H9 (cell line): ENCODE results near the gene BRINP2. TPM values are rescaled to one million over a fixed set of nuclear protein-coding genes. Genes with fewer than 3 reads are reported as not detected.

Experiments used
- DNase-seq: peaks from one replicate; pipeline ENCODE4 v3.0.0-alpha.2; 2017
- H2AFZ ChIP-seq: one replicate; pipeline ENCODE4 v1.6.1; 2013; ENCODE audit warnings: mild to moderate bottlenecking, low read length, control low read depth, moderate library complexity
- H2AK5ac ChIP-seq: 2 replicates; pipeline ENCODE4 v1.6.1; 2013; ENCODE audit warnings: low read length, control low read depth, mixed read lengths; ENCODE audit not compliant: insufficient read length
- H2BK120ac ChIP-seq: one replicate; pipeline ENCODE4 v1.6.1; 2013; ENCODE audit warnings: low read depth, mild to moderate bottlenecking, low read length, control low read depth, inconsistent platforms; ENCODE audit not compliant: poor library complexity, severe bottlenecking
- H2BK12ac ChIP-seq: 2 replicates; pipeline ENCODE4 v1.6.1; 2013; ENCODE audit warnings: low read length, control low read depth, mixed read lengths, low read depth; ENCODE audit not compliant: insufficient read length
- H2BK15ac ChIP-seq: 2 replicates; pipeline ENCODE4 v1.6.1; 2013; ENCODE audit warnings: low read depth, low read length, control low read depth
- H2BK20ac ChIP-seq: one replicate; pipeline ENCODE4 v1.6.1; 2013; ENCODE audit warnings: low read depth, mild to moderate bottlenecking, low read length, control low read depth, inconsistent platforms; ENCODE audit not compliant: poor library complexity, severe bottlenecking
- H2BK5ac ChIP-seq: 2 replicates; pipeline ENCODE4 v1.6.1; 2013; ENCODE audit warnings: low read length, control low read depth, mixed read lengths; ENCODE audit not compliant: insufficient read length
- H3K14ac ChIP-seq: 2 replicates; pipeline ENCODE4 v1.6.1; 2013; ENCODE audit warnings: low read length, control low read depth; ENCODE audit not compliant: insufficient read depth
- H3K18ac ChIP-seq: 2 replicates; pipeline ENCODE4 v1.6.1; 2013; ENCODE audit warnings: low read depth, mild to moderate bottlenecking, mixed read lengths, low read length, control low read depth; ENCODE audit not compliant: insufficient read length
- H3K23ac ChIP-seq: 2 replicates; pipeline ENCODE4 v1.6.1; 2013; ENCODE audit warnings: low read length, control low read depth, mixed read lengths, low read depth; ENCODE audit not compliant: insufficient read length
- H3K23me2 ChIP-seq: 2 replicates; pipeline ENCODE4 v1.6.1; 2013; ENCODE audit warnings: low read depth, mild to moderate bottlenecking, mixed read lengths, low read length, control low read depth; ENCODE audit not compliant: insufficient read length, poor library complexity, severe bottlenecking
- H3K27ac ChIP-seq: 2 replicates; pipeline ENCODE4 v1.5.1; 2013; ENCODE audit warnings: low read length, control low read depth, mixed read lengths, low read depth; ENCODE audit not compliant: insufficient read length
- H3K27me3 ChIP-seq: 2 replicates; pipeline ENCODE4 v1.6.1; 2013; ENCODE audit warnings: low read length, control low read depth, inconsistent platforms; ENCODE audit not compliant: insufficient read depth
- H3K4ac ChIP-seq: 2 replicates; pipeline ENCODE4 v1.6.1; 2013; ENCODE audit warnings: low read depth, mild to moderate bottlenecking, control low read depth, inconsistent platforms, low read length, moderate library complexity
- H3K4me1 ChIP-seq: 2 replicates; pipeline ENCODE4 v1.6.1; 2013; ENCODE audit warnings: low read length, control low read depth, inconsistent platforms; ENCODE audit not compliant: insufficient read depth
- H3K4me2 ChIP-seq: 2 replicates; pipeline ENCODE4 v1.6.1; 2013; ENCODE audit warnings: low read length, control low read depth, mixed read lengths; ENCODE audit not compliant: insufficient read length, insufficient read depth
- H3K56ac ChIP-seq: 2 replicates; pipeline ENCODE4 v1.6.1; 2013; ENCODE audit warnings: low read depth, mild to moderate bottlenecking, mixed read lengths, low read length, control low read depth; ENCODE audit not compliant: insufficient read length
- H3K79me1 ChIP-seq: 2 replicates; pipeline ENCODE4 v1.6.1; 2013; ENCODE audit warnings: low read depth, mild to moderate bottlenecking, moderate library complexity, low read length, control low read depth, inconsistent platforms; ENCODE audit not compliant: insufficient read depth, poor library complexity, severe bottlenecking
- H3K79me2 ChIP-seq: 2 replicates; pipeline ENCODE4 v1.6.1; 2013; ENCODE audit warnings: low read length, control low read depth, inconsistent platforms; ENCODE audit not compliant: insufficient read depth
- H3K9ac ChIP-seq: 2 replicates; pipeline ENCODE4 v1.6.1; 2013; ENCODE audit warnings: low read length, control low read depth, mixed read lengths; ENCODE audit not compliant: insufficient read length; ENCODE audit errors: extremely low read depth
- H3K9me3 ChIP-seq: one replicate; pipeline ENCODE4 v1.6.1; 2013; ENCODE audit warnings: low read depth, low read length, inconsistent platforms; ENCODE audit not compliant: control insufficient read depth
- H3T11ph ChIP-seq: one replicate; pipeline ENCODE4 v1.6.1; 2013; ENCODE audit warnings: mild to moderate bottlenecking, low read length, control low read depth, inconsistent platforms
- H4K20me1 ChIP-seq: one replicate; pipeline ENCODE4 v1.6.1; 2013; ENCODE audit not compliant: control insufficient read depth, insufficient read length, insufficient read depth
- H4K5ac ChIP-seq: 2 replicates; pipeline ENCODE4 v1.6.1; 2013; ENCODE audit warnings: low read depth, mild to moderate bottlenecking, mixed read lengths, low read length, control low read depth; ENCODE audit not compliant: insufficient read length
- H4K8ac ChIP-seq: replicated peaks from 2 replicates; pipeline ENCODE4 v1.6.1; 2013; ENCODE audit warnings: low read length, control low read depth, mixed read lengths, low read depth; ENCODE audit not compliant: insufficient read length
- H4K91ac ChIP-seq: 2 replicates; pipeline ENCODE4 v1.6.1; 2013; ENCODE audit warnings: low read depth, mild to moderate bottlenecking, moderate library complexity, mixed read lengths, low read length, control low read depth; ENCODE audit not compliant: insufficient read length
- H3K27ac Mint-ChIP-seq, 3 experiments: 2 replicates in 2 of 3; 3 replicates in 1 of 3; pipeline ENCODE4 v1.8.0; 2020 to 2021; ENCODE audit warnings: mixed read lengths in 3 of 3, mild to moderate bottlenecking in 1 of 3, moderate library complexity in 1 of 3
- H3K27me3 Mint-ChIP-seq: 2 replicates; pipeline ENCODE4 v1.8.0; 2021; ENCODE audit warnings: low read depth, mild to moderate bottlenecking, moderate library complexity, mixed read lengths
- H3K36me3 Mint-ChIP-seq, 3 experiments: 2 replicates in 2 of 3; 3 replicates in 1 of 3; pipeline ENCODE4 v1.8.0; 2020 to 2021; ENCODE audit warnings: low read depth in 3 of 3, mixed read lengths in 3 of 3; ENCODE audit not compliant: insufficient read depth in 1 of 3
- H3K4me1 Mint-ChIP-seq, 2 experiments: 2 replicates each; pipeline ENCODE4 v1.8.0; 2020; ENCODE audit warnings: mixed read lengths in 2 of 2
- H3K4me3 Mint-ChIP-seq, 2 experiments: 2 replicates in 1 of 2; 3 replicates in 1 of 2; pipeline ENCODE4 v1.8.0; 2020 to 2021; ENCODE audit warnings: mild to moderate bottlenecking in 2 of 2, mixed read lengths in 2 of 2, moderate library complexity in 1 of 2
- H3K9me3 Mint-ChIP-seq, 2 experiments: 2 replicates in 1 of 2; 3 replicates in 1 of 2; pipeline ENCODE4 v1.8.0; 2020; ENCODE audit warnings: mild to moderate bottlenecking in 2 of 2, mixed read lengths in 2 of 2, moderate library complexity in 1 of 2
- WGBS: extraction: QIAGEN DNeasy Blood & Tissue Kit; methylation state at CpG from one replicate; pipeline ENCODE4 v1.1.7; 2013; ENCODE audit warnings: missing lambda C conversion rate, low lambda C conversion rate, mixed read lengths; ENCODE audit not compliant: insufficient read length; ENCODE audit errors: extremely low coverage; 5-methylcytosine and 5-hydroxymethylcytosine counted together
- total RNA-seq: library from RNA; stranded (reverse); gene quantifications from 2 replicates; pipeline ENCODE4 v1.2.1, GENCODE V29; 2021
- TF ChIP-seq, protein P1 (sequence below): fragments of 200-600 bp; sonication (generic); conservative IDR thresholded peaks from 3 replicates; pipeline ENCODE4 v1.8.0; 2021; ENCODE audit warnings: antibody characterized with exemption, mild to moderate bottlenecking

The BRINP2 gene
- total RNA-seq, 1 experiment from 2014 or later = not detected

- Histone ChIP-seq H2BK20ac (no peak overlapping the region), H4K20me1 (no peaks in the 10 kb centered on the region), H2BK12ac (no peak overlapping the region), H3K4ac (no peak overlapping the region), H3K9ac (no peak overlapping the region), H3K14ac (0 out of 2 replicates have a peak overlapping the region, but pooled peaks have one; percentile 35), H2BK5ac (no peak overlapping the region), H3K4me1 (no peaks in the 10 kb centered on the region), H3K23me2 (no peaks in the 10 kb centered on the region), H2BK120ac (no peak overlapping the region), H3K23ac (no peak overlapping the region), H2AK5ac (no peak overlapping the region), H3K27me3 (no peaks in the 10 kb centered on the region), H3K27ac (no peak overlapping the region), H3K79me2 (no peaks in the 10 kb centered on the region), H3K4me2 (no peak overlapping the region), H4K91ac (no peak overlapping the region), H3T11ph (no peak overlapping the region), H3K18ac (no peak overlapping the region), H3K79me1 (no peaks in the 10 kb centered on the region), H4K5ac (no peak overlapping the region), H2BK15ac (no peak overlapping the region), H3K9me3 (no peaks in the 10 kb centered on the region), H4K8ac (no peak overlapping the region), H3K56ac (no peak overlapping the region), H2AFZ (no peak overlapping the region)
- TF ChIP-seq, protein P1, sequence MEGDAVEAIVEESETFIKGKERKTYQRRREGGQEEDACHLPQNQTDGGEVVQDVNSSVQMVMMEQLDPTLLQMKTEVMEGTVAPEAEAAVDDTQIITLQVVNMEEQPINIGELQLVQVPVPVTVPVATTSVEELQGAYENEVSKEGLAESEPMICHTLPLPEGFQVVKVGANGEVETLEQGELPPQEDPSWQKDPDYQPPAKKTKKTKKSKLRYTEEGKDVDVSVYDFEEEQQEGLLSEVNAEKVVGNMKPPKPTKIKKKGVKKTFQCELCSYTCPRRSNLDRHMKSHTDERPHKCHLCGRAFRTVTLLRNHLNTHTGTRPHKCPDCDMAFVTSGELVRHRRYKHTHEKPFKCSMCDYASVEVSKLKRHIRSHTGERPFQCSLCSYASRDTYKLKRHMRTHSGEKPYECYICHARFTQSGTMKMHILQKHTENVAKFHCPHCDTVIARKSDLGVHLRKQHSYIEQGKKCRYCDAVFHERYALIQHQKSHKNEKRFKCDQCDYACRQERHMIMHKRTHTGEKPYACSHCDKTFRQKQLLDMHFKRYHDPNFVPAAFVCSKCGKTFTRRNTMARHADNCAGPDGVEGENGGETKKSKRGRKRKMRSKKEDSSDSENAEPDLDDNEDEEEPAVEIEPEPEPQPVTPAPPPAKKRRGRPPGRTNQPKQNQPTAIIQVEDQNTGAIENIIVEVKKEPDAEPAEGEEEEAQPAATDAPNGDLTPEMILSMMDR = no peak
- no peak overlapping the region; a peak in 1 of 7 replicates for H3K27ac Mint-ChIP-seq
- no peak for DNase-seq
- peaks cover 34% of the 10 kb centered on the region for H3K27me3 Mint-ChIP-seq
- no peaks in the 10 kb centered on the region for H3K4me1 Mint-ChIP-seq
- no peak overlapping the region for H3K4me3 Mint-ChIP-seq
- WGBS = no CpG with 5 or more reads among the region's 5 CpGs
- no peaks in the 10 kb centered on the region for H3K36me3 Mint-ChIP-seq
- H3K9me3 Mint-ChIP-seq = no peaks in the 10 kb centered on the region
Measured at GRCh38 chr1:177274687-177275211, 104.0 kb downstream of the BRINP2 start.
